ELF-1 (cell line): ENCODE measurements around the gene HSD17B8.

ENCODE experiments used
- DNase-seq: peaks from one replicate; pipeline ENCODE4 v3.0.0-alpha.2; 2016; ENCODE audit warnings: low read depth, low spot score

Gene HSD17B8

GRCh38 chr6:33204415-33205190, at the start of gene HSD17B8:
HSD17B8 (plus strand) TSS chr6:33204655; CDS start chr6:33204669, 14 bp downstream.
- peak; percentile 94 for DNase-seq

DNA sequence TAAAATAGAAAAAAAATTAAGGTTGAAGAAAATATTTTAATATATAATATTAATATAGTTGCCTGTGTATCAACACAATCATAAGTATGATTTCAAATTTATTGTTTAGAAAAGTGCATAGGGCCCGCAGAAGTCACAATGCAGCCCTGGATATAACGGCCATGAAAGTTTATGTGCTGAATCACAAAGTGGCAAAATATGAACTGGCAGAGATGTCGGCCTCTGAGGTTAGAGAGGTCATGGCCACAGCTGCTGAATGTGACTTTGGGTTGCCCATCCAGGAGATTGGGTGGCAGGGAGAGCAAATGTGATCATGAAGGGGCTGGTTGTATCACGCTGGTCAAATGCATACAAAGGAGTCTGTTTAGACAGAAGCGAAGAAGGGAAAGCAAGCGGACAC, 47.9 kb upstream of the HSD17B8 start:
- DNase-seq, result no peak

- DNase-seq, result no peak
Observed at GRCh38 chr6:33156964-33157363, 47.5 kb upstream of the HSD17B8 start.

DNA sequence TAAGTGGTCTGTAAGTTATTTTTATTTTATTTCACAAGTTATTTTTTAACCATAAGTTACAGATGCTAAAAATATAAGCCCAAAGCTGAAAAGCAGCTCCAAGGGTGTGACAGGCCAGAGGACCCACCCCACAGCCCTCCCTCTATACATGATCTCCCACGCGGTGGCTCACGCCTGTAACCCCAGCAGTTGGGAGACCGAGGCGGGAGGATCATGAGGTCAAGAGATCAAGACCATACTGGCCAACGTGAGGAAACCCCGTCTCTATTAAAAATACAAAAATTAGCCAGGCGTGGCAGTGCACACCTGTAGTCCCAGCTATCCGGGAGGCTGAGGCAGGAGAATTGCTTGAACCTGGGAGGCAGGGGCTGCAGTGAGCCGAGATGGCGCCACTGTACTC, 44.4 kb upstream of the HSD17B8 start:
- DNase-seq, result no peak

- no peak for DNase-seq
Observed at GRCh38 chr6:33160728-33161344, 43.6 kb upstream of the HSD17B8 start.

- peak; percentile 76 for DNase-seq
Observed at GRCh38 chr6:33161354-33162331, 42.8 kb upstream of the HSD17B8 start.

DNA sequence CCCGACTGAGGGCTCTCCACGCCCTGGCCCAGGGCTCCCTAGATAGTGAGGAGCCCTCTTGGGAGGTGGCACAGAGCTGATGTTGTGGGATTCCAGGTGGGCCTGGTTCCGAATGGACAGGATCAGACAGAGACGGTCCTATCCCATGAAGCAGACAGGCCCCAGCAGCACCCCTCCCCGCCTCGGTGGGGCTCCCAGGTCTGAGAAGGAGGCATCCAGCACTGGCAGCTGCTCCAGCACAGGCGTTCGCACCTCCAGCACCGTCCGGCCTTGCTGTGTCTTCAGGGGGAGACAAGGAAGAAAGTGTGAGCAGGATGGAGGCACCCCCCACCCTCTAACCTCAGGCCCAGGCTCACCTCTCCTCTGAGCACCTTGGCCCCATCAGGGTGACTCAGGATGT, 40.9 kb upstream of the HSD17B8 start:
- DNase-seq, result no peak

DNA sequence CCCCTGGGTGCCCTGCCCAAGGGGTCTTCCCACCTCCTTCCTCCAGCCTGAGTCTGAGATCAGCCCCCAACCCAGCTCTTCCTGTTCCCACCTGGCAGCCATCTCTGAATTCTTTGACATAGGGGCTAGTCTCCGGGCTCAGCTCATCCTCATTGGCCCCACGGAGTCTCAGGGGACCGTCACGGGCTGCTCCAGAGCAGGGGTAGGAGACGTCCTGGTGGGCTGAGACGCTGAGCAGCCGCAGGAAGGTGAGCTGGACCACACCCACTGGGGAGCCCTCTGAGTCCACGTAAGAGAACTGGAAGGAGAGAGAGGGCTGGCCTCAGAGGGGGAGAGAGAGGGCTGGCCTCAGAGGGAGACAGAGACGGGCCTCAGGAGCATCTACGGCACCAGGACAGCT, 40.3 kb upstream of the HSD17B8 start:
- DNase-seq, result no peak

DNA sequence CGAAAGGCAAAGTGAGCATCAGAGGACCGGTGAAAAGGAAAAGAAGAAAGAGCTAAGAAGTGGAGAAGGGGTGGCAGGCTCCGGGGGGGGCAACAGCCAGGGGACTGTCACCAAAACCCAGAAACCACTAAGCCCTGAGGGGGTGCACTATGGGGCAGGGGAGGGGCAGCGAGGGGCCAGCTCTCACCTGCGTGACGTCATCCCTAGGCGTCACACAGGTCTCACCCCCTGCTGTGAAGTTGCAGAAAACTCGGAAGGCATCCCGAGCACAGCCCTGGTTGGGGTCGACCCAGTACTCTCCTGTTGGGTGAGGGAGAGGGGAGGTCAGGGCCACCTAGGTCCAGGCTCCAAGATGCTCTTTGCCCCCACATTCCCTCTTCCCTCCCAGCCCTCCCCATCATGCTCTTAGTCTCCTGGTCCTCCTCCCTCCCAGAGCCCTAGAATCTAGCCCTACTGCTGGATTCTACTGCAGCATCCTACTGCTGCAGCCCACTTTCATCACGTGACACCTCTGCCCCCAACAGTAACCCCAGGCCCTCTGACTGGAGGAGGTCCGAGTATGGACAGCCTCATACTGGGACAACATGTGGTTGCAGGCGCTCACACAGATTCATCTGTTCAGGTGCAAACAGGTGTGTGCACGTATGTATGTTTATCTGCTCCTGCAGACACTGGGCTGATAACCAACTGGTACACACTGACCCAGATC, 39.6 kb upstream of the HSD17B8 start:
- DNase-seq, result no peak

DNA sequence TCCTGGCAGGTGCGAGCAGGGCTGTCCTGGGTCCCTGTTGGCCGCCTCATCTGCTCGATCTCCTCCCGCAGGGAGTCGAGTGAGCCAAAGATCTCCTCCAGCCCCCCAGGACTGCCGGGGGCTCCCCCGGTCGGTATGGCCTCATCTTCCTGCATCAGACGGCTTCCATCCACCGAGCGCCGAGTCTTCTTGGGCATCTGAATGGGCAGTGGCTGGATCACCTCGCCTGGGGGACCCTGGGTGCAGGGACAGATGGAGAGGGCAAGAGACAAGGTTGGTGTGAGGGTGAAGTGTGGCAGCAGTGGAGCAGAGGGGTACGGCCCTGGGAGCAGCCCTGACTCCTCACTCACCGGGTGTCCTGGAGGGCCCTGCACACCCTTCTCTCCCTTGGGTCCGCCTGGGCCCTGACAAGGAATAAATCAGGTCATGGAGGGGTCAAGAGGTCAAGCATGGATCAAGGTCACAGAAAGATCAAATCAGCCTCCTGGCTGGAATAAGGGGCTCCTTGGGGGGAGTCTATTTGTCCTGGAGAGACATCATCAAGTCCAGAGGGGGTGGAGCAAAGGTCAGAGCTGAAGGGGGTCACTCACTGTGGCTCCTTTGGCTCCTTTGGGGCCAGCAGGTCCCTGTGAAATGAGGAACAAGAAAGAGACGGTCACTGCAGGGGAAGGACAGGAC, 38.7 kb upstream of the HSD17B8 start:
- no peak for DNase-seq

GRCh38 chr6:33166363-33166762, 38.1 kb upstream of the HSD17B8 start:
- no peak for DNase-seq

GRCh38 chr6:33166811-33167210, 37.6 kb upstream of the HSD17B8 start:
- DNase-seq, result no peak

DNA sequence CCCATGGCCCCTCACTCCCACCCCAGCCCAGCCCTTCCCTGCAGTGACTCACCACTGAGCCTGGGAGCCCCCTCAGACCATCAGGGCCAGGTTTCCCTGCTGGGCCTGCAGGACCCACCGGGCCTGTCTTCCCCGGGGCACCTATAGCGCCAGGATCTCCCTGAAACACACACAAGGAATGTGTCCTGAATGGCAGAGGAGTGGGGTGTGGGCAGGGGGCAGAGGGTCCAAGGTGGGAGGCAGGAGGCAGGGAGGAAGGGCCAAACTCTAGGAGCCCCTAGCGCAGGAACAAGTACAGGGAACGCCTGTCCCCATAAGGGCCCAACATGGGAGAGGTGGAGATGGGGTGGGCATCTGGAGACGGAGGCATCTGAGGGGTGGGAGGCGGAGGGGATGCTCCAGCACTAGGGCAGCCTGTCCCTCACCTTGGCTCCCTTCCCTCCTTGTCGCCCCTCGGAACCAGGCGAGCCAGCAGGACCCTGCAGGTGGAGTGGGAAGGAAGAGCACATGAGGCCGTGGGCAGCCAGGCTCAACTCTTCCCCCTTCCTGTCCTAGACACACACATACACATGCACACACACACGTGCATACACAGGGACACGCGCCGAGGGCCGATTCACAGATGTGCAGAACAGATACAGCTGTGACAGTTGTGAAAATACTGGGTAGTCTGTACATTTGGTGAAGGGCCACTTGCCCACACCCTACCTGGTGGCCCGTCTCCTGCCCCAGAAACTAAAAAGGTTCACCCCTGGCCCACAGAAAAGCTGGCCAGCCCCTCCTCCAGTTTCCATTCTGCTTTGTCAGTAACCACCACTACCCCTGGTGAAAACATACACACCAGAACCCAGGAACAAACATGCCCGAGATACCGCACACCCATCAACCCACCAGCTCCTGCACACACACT, 36.8 kb upstream of the HSD17B8 start:
- DNase-seq, result no peak

- no peak for DNase-seq
Observed at GRCh38 chr6:33168284-33168601, 36.2 kb upstream of the HSD17B8 start.

GRCh38 chr6:33168639-33169038, 35.8 kb upstream of the HSD17B8 start:
- DNase-seq, result no peak

- DNase-seq, result no peak
Observed at GRCh38 chr6:33169291-33170175, 34.9 kb upstream of the HSD17B8 start.

GRCh38 chr6:33170176-33171015, 34.1 kb upstream of the HSD17B8 start:
- no peak for DNase-seq
